Stimulated activated CD4-positive, alpha-beta T cell treated with anti-CD3 and anti-CD28 coated beads, Interleukin-1b, Interleukin-23, amount 100 ng/mL, for 48 hours (primary cell): ENCODE measurements around the gene PFDN5.
A peak's percentile ranks its signal among the peaks of the same experiment; 100 is the strongest.
"Not testable (repeated sequence)": the region's sequence is repeated elsewhere in the genome, so short reads cannot be mapped to it uniquely, and the experiment has no call there.

Source experiments
- DNase-seq: peaks from one replicate; pipeline ENCODE4 v3.0.0-alpha.2; 2020

Gene PFDN5

GRCh38 chr12:53328043-53328435 is 32.7 kb downstream of the PFDN5 start:
- no peak for DNase-seq

DNA sequence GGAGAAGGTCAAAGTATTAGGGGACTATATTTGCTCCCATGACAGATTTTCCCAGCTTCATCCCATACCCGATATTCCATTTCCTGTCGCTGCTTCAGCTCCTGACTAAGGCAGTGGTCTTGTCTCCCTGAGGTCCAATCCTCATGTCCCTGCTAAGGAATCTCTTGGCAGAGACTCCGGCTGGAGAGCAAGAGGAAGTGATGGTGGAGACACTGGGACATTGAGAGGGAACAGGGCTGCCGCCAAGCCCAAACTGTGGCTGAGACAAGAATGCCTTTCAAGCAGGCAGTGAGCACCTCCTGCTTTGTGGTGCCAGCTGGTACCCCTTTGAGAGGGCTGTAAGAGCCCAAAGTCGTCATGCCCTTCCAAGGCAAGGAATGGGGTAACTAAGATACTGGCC is 35.3 kb downstream of the PFDN5 start:
- no peak for DNase-seq

GRCh38 chr12:53332339-53332738 is 37.0 kb downstream of the PFDN5 start:
- not testable (repeated sequence) for DNase-seq

GRCh38 chr12:53332744-53333143 is 37.4 kb downstream of the PFDN5 start:
- DNase-seq = no peak

DNA sequence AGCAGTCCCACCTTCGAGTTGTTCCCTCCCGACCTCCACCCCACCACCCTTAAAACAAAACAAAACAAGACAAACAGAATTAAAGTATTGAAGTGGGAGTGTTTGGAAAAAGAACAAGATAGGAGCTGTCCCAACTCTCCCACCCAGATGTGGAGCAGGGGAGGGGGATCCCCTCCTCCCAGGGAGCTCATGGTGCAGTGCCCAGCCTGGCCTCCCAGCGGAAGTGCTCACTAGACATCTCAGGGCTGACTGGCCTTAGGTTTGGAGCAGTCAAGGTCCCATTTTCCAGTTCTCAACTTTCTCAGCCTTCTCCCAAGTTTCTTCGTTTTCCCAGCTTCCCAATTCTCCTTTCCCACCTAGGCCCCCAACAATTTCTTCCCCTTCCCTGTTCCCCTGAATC is 37.9 kb downstream of the PFDN5 start:
- DNase-seq = no peak

DNA sequence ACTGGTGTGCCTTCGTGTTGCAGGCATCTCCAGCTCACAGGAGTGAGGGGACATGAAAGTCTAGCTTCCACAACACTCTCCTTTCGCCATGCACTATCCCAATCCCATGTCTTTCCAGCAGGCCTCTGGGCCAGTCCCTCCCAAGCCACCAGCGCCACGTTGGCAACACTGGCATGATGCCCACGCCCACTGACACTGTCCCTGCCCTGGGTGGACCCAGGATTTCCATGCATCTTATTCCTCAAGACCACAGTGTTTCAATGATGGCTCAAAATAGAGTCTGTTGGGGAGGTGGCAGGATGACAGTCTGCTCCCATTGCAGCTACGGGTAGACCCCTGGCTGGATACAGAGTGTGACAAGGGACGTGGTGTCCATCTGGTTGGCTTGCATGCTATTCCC is 38.5 kb downstream of the PFDN5 start:
- no peak for DNase-seq

DNA sequence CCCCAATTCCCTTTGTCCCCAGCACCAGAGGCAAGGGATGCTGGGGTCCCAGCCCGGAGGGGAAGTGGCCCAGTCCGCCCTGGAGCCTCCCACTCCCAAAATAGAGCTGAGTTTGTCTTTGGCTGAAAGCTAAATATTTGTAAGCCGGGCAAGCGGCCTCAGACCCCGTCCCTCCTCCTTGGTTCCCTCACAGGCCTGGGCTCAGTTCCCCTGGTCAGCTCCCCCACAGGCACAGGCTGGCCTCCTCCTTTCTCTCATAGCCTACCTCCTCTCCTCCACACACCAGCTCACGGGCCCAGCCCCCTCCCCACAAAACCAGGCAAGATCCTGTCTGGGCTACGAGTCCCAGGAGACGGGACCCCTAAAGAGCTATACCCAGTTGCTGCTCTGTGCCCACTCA is 39.5 kb downstream of the PFDN5 start:
- no peak for DNase-seq

DNA sequence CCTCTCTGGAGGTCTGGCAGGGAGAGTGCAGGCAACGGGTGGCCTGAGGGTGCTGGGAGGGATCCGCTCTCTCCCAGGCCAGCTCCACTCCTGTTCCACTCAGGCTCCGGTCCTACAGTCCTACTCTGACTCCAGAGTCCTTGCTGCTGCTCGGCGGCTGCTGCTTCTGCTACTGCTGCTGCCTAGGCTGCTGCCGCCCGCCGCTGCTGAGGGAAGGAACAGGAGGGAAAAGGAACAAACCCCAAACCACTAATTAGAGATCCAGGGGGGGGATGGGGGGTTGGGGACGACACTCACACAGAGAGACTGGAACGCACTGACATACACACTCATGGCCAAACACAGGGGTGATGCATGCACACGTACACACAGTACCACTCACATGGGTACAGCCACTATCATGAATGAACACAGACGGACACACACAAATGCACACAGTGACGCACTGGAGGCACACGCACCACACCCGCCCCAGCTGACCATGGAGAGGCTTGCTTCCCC is 40.9 kb downstream of the PFDN5 start, which contains the start of gene SP7:
Gene SP7, minus strand, starts transcription at position 174 of the 501 bp plus-strand sequence. CDS start 708 bp downstream, outside the sequence.
- no peak for DNase-seq

- DNase-seq = no peak
Measured at GRCh38 chr12:53338017-53338416, 42.7 kb downstream of the PFDN5 start.

DNA sequence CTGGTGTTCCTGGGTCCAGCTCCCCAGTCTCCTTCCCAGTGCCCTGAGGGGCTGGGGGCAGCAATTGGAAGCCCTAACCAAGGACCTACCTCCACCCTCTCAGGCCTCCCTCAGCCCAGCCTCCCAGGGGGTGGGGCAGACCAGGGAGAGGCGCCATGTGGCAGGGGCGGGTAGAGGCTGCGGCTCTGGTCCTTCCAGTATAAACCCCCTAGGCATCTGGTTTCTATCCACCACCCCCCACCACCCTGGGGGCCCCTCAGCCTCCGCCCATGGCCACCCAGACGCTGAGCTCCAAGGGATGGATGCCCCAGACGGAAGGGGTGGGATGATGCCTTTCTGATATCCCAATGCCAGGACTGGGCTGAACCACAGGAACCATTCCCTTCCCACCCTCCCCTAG is 43.6 kb downstream of the PFDN5 start:
- no peak for DNase-seq

DNA sequence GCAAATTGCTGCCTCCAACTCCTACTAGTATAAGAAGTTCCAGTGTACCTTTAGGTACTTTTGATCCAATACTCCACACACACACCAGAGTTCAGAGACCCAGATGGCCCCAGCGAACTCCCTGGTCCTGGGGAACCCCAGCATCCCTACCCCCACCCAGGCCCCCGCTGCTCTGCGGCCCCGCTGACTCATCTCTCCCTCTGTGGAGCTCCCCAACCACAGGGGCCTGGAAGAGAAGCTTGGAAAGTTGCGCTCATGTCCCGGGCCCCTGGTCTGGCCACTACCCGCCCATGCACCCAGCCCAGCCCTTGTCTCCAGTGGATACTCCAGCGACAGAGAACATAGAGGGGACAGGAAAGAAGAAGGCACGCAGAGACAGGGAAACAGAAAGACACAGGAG is 45.1 kb downstream of the PFDN5 start:
- no peak for DNase-seq

GRCh38 chr12:53343449-53343848 is 48.1 kb downstream of the PFDN5 start:
- DNase-seq = no peak

DNA sequence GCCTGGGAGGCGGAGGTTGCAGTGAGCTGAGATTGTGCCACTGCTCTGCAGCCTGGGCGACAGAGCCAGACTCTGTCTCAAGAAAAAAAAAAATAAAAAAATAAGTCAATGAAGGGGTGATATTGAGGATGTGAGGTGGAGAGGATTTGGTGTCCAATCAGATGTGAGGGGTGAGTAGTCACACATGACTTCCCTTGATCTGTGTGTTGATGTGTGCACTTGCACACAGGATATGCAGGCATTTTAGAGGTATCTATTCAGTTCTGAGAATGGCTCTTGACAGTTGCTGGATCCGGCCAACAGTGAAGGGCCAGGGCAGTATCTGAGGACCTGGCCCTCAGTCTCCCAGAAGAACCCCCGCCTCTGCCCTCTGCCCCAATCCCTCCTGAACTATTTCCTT is 48.6 kb downstream of the PFDN5 start:
- no peak for DNase-seq

DNA sequence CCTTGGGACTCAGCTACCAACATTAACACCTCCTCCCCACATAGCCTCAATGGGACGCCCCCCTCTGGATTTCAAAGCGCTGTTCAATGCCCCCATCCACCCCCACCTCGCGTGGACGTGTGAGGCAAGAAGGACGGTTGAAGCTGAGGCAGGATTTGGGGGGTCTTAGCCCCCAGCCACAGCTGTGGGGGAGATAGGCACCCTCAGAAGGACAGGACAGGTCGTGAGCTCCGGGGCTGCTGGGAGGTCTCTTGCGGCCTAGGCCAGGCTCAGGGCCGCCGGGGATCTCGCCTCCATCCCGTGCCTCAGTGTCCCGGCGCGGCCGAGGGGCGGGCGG is 49.1 kb downstream of the PFDN5 start:
- no peak for DNase-seq

GRCh38 chr12:53344824-53345485 is 49.6 kb downstream of the PFDN5 start:
- peak; percentile 69 for DNase-seq

DNA sequence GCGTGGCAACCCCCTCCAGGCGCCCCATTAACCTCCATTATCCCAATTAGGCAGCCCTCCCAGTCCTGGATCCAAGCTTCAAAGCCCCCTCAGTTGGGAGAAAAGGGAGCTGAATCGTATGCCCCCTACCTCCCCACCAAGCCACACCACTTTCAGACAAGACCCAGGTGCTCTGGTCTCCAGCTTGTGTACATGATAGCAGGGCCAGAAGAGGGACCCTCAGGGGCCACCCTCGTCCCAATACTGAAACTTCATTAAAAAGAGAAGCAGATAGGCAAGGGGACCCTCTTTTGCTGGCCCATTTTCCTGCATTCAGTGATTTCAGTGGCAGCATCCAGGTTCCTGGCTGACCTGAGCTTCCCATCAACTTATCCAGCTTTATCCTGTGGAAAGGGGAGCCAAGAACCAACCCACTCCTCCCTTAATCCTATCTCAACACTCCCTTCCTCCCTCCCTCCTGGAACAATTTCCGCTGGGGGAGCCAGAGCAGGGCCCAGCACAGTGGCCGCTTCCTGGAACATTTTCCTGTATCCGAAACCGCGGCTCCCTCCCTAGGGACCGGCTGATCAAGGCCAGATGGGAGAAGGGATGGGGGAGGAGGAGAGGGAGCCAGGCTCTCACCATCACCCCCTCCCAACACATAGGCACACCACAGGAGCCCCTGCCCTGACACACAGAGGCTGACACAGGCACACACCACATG is 50.3 kb downstream of the PFDN5 start:
- no peak for DNase-seq

DNA sequence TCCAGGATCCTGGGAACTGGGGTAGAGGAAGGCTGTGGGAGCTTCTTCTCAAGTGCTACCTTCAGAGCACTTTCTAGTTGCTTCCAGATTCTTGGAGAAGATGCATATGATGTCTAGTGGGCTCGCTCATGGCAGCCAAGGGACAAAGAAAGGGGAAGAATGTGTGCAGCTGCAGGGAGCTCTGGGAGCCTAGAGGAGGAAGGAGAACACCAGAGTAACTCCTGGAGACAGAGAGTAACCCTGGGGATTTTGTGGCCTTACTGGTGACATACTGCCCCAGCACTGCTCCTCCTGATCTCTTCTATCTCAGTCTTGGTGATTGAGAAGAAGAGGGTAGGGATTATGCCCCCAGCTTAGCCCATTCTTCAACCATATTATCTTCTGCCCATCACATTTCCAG is 51.1 kb downstream of the PFDN5 start:
- DNase-seq = no peak

- DNase-seq = no peak
Measured at GRCh38 chr12:53347905-53348304, 52.6 kb downstream of the PFDN5 start.
